K562 (cell line): ENCODE data around the gene RNF144A. TPM values are rescaled to one million over a fixed set of nuclear protein-coding genes. Genes with fewer than 3 reads are reported as not detected.

Experiments
- ATAC-seq: fragments of 200-7000 bp; cut with Tn5 transposase; 3 replicates; pipeline ENCODE4 v1.9.1; 2020; ENCODE audit warnings: moderate library complexity
- BruUV-seq: library from RNA; stranded (reverse); fragments of 400-500 nt; replicated peaks from 2 replicates; lab custom pipeline; 2021; lab: Mats Ljungman, UMichigan
- CTCF ChIA-PET: fragments of 300-600 bp; formaldehyde crosslinking; extraction: SDS; loops from one replicate; lab custom pipeline; 2021; ENCODE audit warnings: low intra/inter-chr PET ratio; lab: Yijun Ruan, JAX
- POLR2A ChIA-PET: fragments of 300-600, 350-650 bp; sonication (Branson Sonifier 250); formaldehyde crosslinking; extraction: SDS; loops from one replicate; lab custom pipeline; 2021; ENCODE audit warnings: antibody characterized with exemption, inconsistent platforms; lab: Yijun Ruan, JAX
- DNase-seq, 4 experiments: peaks; one replicate each; pipeline versions ENCODE4 v3.0.0 to v3.0.0-alpha.2; 2011 to 2018; ENCODE audit warnings: low spot score in 3 of 4, mixed read lengths in 3 of 4; ENCODE audit errors: extremely low read depth in 1 of 4
- FAIRE-seq: peaks from 2 replicates; lab custom pipeline; 2011; peaks lifted over from hg19 to GRCh38; lab: Jason Lieb, UNC
- H2AFZ ChIP-seq: 2 replicates; pipeline ENCODE4 v1.6.0; 2011; ENCODE audit warnings: low read depth, low read length, control low read depth, inconsistent platforms
- H3K27ac ChIP-seq: fragments of 200-600 bp; 3 replicates; pipeline ENCODE4 v1.8.0; 2011; ENCODE audit warnings: low read depth, mild to moderate bottlenecking, control low read depth, inconsistent platforms, low read length, moderate library complexity, mixed read lengths; ENCODE audit errors: extremely low read depth
- H3K27me3 ChIP-seq, 2 experiments: fragments of 300-600 bp in 1 of 2; 2 replicates in 1 of 2; 3 replicates in 1 of 2; pipeline versions ENCODE4 v1.6.0 to v1.8.0; 2011; ENCODE audit warnings: inconsistent platforms in 2 of 2, low read length in 2 of 2, mild to moderate bottlenecking in 1 of 2, mixed read lengths in 1 of 2, moderate library complexity in 1 of 2; ENCODE audit not compliant: control insufficient read depth in 2 of 2, insufficient read depth in 2 of 2
- H3K36me3 ChIP-seq: fragments of 300-600 bp; 3 replicates; pipeline ENCODE4 v1.8.0; 2011; ENCODE audit warnings: mild to moderate bottlenecking, low read length, inconsistent platforms; ENCODE audit not compliant: control insufficient read depth, insufficient read depth
- H3K4me1 ChIP-seq, 2 experiments: fragments of 200-600 bp in 1 of 2; replicated peaks in 1 of 2; 2 replicates in 1 of 2; 3 replicates in 1 of 2; pipeline versions ENCODE4 v1.5.1 to v1.8.0; 2011; ENCODE audit warnings: inconsistent platforms in 2 of 2, low read length in 2 of 2, mild to moderate bottlenecking in 1 of 2, mixed read lengths in 1 of 2, moderate library complexity in 1 of 2; ENCODE audit not compliant: control insufficient read depth in 2 of 2, insufficient read depth in 2 of 2
- H3K4me2 ChIP-seq: 2 replicates; pipeline ENCODE4 v1.6.1; 2011; ENCODE audit warnings: low read length, control low read depth, inconsistent platforms, mixed read lengths; ENCODE audit not compliant: insufficient read depth
- H3K4me3 ChIP-seq: fragments of 200-600 bp; sonication (generic), shearing (Covaris generic); 2 replicates; pipeline ENCODE4 v1.5.1; 2016; ENCODE audit warnings: control low read depth, inconsistent platforms
- H3K79me2 ChIP-seq: fragments of 200-600 bp; 3 replicates; pipeline ENCODE4 v1.8.0; 2011; ENCODE audit warnings: low read length, inconsistent platforms; ENCODE audit not compliant: control insufficient read depth, insufficient read depth
- H3K9ac ChIP-seq, 2 experiments: 2 replicates each; pipeline versions ENCODE4 v1.6.0 to v1.6.1; 2011; ENCODE audit warnings: low read depth in 2 of 2, low read length in 2 of 2, control low read depth in 1 of 2, inconsistent platforms in 1 of 2, mild to moderate bottlenecking in 1 of 2, mixed read lengths in 1 of 2; ENCODE audit not compliant: insufficient read depth in 1 of 2
- H3K9me1 ChIP-seq: one replicate; pipeline ENCODE4 v1.6.0; 2011; ENCODE audit warnings: inconsistent platforms, mild to moderate bottlenecking, low read length, moderate library complexity; ENCODE audit not compliant: control insufficient read depth, insufficient read depth
- H3K9me3 ChIP-seq: replicated peaks from 2 replicates; pipeline ENCODE4 v1.5.1; 2011; ENCODE audit warnings: low read depth, low read length, inconsistent platforms; ENCODE audit not compliant: control insufficient read depth, insufficient read depth
- H4K20me1 ChIP-seq: replicated peaks from 2 replicates; pipeline ENCODE4 v1.6.1; 2011; ENCODE audit warnings: low read length, inconsistent platforms, mixed read lengths; ENCODE audit not compliant: control insufficient read depth, insufficient read depth
- EWSR1 ChIP-seq: fragments of 450-650 bp; IDR thresholded peaks from 2 replicates; pipeline ENCODE4 v1.6.1; 2018; ENCODE audit warnings: borderline replicate concordance, mild to moderate bottlenecking, low read depth, moderate library complexity; ENCODE audit not compliant: partially characterized antibody
- POLR2AphosphoS2 ChIP-seq: IDR thresholded peaks from 2 replicates; pipeline ENCODE4 v1.6.1; 2012; ENCODE audit warnings: low read length, improper control_type of control experiment
- SREBF2 ChIP-seq: sonication (generic); formaldehyde crosslinking; IDR thresholded peaks from 2 replicates; pipeline ENCODE4 v1.4.0; 2020; ENCODE audit warnings: mild to moderate bottlenecking, missing genetic modification reagents
- WGBS: fragments of 100-300 bp; shearing (Covaris generic); methylation state at CpG from one replicate; pipeline ENCODE4 v1.1.6; 2016; ENCODE audit warnings: low coverage, mixed read lengths; ENCODE audit not compliant: insufficient coverage; ENCODE audit errors: missing lambda C conversion rate; 5-methylcytosine and 5-hydroxymethylcytosine counted together
- in situ Hi-C: fragments of 300-500 bp; cut with MboI; formaldehyde crosslinking; loops from 4 replicates; pipeline ENCODE4 v1.15.0; 2018; ENCODE audit warnings: inconsistent platforms, mixed read lengths
- intact Hi-C: fragments of 100-400 bp; cut with micrococcal nuclease; formaldehyde crosslinking; loops from 2 replicates; pipeline ENCODE4 v1.14.2; 2022
- polyA plus RNA-seq, 8 experiments: library from polyadenylated mRNA; depleted of rRNA in 4 of 8; stranded (reverse) in 5 of 8; unstranded in 3 of 8; fragments of >200 nt; fragmentation: Nextera tagmentation in 2 of 8; fragmentation: Illumina TruSeq in 1 of 8; extraction: Ambion mirVana in 2 of 8; extraction: Trizol in 1 of 8; gene quantifications; 2 replicates each; pipeline versions ENCODE4 v1.2.1 to v1.2.3, GENCODE V29; 2011 to 2014; ENCODE audit warnings: inconsistent platforms in 1 of 8, missing spikeins in 1 of 8
- total RNA-seq, 7 experiments: library from RNA; depleted of rRNA in 6 of 7; stranded (reverse); fragments of >200 nt in 6 of 7; fragmentation: Illumina TruSeq in 2 of 7; extraction: Trizol in 2 of 7; gene quantifications; 2 replicates each; pipeline versions ENCODE4 v1.2.1 to v1.2.3, GENCODE V29; 2011 to 2021; ENCODE audit warnings: low replicate concordance in 1 of 7
- TF ChIP-seq, protein P1 (sequence below): fragments of 150-350 bp; IDR thresholded peaks from 2 replicates; pipeline ENCODE4 v1.6.1; 2014; ENCODE audit warnings: low read depth, mild to moderate bottlenecking, low read length, borderline replicate concordance
- TF ChIP-seq, protein P2 (sequence below): sonication (generic); formaldehyde crosslinking; IDR thresholded peaks from 2 replicates; pipeline ENCODE4 v1.8.0; 2022; ENCODE audit warnings: mild to moderate bottlenecking, missing genetic modification reagents

Gene RNF144A
- total and polyA plus RNA-seq, 9 of the 15 experiments (the other 6 are each of a cell fraction or from before 2014, with no cell fraction given) = 0.96 to 11.3 (median 6.2) TPM

DNA sequence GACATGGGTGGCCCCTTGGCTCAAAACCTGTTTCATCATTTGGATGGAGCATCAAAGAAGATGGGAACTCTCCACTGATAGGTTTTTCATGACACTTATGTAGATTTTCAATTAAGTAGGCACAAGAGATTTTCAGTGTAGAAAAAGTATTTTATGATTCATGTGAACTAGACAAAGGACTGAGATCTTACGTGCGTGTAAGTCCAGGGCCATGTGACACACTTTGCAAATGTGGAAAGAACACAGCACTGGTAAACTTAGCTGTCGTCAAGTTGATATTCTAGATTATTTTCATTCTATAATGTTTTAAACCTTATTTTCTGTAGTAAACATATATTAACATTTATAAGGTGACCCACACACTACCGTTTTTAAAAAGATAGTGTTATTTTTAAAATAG lies 37.4 kb downstream of the RNF144A start (continued):
- TF ChIP-seq, protein P1, sequence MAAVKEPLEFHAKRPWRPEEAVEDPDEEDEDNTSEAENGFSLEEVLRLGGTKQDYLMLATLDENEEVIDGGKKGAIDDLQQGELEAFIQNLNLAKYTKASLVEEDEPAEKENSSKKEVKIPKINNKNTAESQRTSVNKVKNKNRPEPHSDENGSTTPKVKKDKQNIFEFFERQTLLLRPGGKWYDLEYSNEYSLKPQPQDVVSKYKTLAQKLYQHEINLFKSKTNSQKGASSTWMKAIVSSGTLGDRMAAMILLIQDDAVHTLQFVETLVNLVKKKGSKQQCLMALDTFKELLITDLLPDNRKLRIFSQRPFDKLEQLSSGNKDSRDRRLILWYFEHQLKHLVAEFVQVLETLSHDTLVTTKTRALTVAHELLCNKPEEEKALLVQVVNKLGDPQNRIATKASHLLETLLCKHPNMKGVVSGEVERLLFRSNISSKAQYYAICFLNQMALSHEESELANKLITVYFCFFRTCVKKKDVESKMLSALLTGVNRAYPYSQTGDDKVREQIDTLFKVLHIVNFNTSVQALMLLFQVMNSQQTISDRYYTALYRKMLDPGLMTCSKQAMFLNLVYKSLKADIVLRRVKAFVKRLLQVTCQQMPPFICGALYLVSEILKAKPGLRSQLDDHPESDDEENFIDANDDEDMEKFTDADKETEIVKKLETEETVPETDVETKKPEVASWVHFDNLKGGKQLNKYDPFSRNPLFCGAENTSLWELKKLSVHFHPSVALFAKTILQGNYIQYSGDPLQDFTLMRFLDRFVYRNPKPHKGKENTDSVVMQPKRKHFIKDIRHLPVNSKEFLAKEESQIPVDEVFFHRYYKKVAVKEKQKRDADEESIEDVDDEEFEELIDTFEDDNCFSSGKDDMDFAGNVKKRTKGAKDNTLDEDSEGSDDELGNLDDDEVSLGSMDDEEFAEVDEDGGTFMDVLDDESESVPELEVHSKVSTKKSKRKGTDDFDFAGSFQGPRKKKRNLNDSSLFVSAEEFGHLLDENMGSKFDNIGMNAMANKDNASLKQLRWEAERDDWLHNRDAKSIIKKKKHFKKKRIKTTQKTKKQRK = no peak

DNA sequence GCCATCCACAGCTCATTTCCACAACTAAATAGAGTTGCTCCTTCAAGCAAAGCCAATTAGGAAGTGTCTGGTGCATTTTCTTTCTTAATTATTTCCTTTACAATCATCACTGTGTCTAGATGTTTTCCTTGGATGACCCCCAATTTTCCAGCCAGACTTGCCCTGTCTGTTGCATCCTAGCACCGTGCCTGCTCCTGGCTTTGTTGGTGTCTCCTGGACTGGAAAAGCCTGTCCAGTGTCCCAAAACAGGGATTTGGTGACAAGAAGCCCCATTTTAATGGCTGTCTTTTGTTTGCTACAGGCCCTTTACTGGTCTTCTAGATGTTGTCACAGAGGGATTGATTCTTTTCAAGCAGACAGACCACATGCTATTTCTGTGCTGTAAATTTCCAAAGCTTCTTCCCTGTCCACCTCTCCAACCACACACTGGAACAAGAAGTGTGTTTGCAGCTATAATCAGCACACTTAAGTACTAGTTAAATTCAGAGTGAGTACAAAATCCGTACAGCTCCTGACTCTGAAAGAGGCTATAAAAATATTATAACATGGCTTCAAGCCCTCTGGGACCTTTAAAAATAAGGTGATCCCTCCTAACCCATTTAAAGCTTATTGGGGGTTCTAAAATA lies 38.4 kb downstream of the RNF144A start:
- no peak for FAIRE-seq
- H3K9me1 ChIP-seq = no peaks in the 10 kb centered on the region
- no peak overlapping the region for H3K4me2 ChIP-seq
- no peak for DNase-seq
- no peak overlapping the region for H3K4me3 ChIP-seq
- intact Hi-C loops (no loop called here), in situ Hi-C loops (no loop called here)
- 0 out of 5 replicates have a peak, but pooled peaks cover 0 to 4% of the 10 kb centered on the region in 2 experiments for H3K27me3 ChIP-seq
- H3K4me1 ChIP-seq = no peaks in the 10 kb centered on the region; a peak in 2 of 5 replicates
- ChIA-PET CTCF (no interaction called here), POLR2A (no interaction called here)
- no peak overlapping the region for H2AFZ ChIP-seq
- H3K9me3 ChIP-seq = no peaks in the 10 kb centered on the region
- WGBS = 37% methylated on average over 2 of the region's 2 CpGs
- H3K9ac ChIP-seq = no peak overlapping the region
- ATAC-seq = no peak
- H3K36me3 ChIP-seq = no peaks in the 10 kb centered on the region
- no peaks in the 10 kb centered on the region for H3K79me2 ChIP-seq
- no peaks in the 10 kb centered on the region for H4K20me1 ChIP-seq
- no peak overlapping the region for H3K27ac ChIP-seq
- BruUV-seq = no TSS peak
- TF ChIP-seq SREBF2 (CRISPR knock-in tag) = no peak
- TF ChIP-seq, protein P2, sequence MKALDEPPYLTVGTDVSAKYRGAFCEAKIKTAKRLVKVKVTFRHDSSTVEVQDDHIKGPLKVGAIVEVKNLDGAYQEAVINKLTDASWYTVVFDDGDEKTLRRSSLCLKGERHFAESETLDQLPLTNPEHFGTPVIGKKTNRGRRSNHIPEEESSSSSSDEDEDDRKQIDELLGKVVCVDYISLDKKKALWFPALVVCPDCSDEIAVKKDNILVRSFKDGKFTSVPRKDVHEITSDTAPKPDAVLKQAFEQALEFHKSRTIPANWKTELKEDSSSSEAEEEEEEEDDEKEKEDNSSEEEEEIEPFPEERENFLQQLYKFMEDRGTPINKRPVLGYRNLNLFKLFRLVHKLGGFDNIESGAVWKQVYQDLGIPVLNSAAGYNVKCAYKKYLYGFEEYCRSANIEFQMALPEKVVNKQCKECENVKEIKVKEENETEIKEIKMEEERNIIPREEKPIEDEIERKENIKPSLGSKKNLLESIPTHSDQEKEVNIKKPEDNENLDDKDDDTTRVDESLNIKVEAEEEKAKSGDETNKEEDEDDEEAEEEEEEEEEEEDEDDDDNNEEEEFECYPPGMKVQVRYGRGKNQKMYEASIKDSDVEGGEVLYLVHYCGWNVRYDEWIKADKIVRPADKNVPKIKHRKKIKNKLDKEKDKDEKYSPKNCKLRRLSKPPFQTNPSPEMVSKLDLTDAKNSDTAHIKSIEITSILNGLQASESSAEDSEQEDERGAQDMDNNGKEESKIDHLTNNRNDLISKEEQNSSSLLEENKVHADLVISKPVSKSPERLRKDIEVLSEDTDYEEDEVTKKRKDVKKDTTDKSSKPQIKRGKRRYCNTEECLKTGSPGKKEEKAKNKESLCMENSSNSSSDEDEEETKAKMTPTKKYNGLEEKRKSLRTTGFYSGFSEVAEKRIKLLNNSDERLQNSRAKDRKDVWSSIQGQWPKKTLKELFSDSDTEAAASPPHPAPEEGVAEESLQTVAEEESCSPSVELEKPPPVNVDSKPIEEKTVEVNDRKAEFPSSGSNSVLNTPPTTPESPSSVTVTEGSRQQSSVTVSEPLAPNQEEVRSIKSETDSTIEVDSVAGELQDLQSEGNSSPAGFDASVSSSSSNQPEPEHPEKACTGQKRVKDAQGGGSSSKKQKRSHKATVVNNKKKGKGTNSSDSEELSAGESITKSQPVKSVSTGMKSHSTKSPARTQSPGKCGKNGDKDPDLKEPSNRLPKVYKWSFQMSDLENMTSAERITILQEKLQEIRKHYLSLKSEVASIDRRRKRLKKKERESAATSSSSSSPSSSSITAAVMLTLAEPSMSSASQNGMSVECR = no peak
- TF ChIP-seq POLR2AphosphoS2 = no peak
- no peak for TF ChIP-seq EWSR1
